ENCODE measurements around the gene AMOTL2.

Gene AMOTL2

GRCh38 chr3:134374105-134374790 is at the start of gene AMOTL2:
Gene AMOTL2 (minus strand): TSS chr3:134374447. CDS start chr3:134371433, 3,014 bp downstream.
- DNase-seq: no peak

- DNase-seq: no peak
Observed at GRCh38 chr3:134423153-134423552, 48.9 kb upstream of the AMOTL2 start.

GRCh38 chr3:134419960-134420321 is 45.7 kb upstream of the AMOTL2 start:
- no peak for DNase-seq

GRCh38 chr3:134419214-134419959 is 45.1 kb upstream of the AMOTL2 start:
- no peak for DNase-seq

- no peak for DNase-seq
Observed at GRCh38 chr3:134409041-134409440, 34.8 kb upstream of the AMOTL2 start.

- no peak for DNase-seq
Observed at GRCh38 chr3:134407239-134407625, 33.0 kb upstream of the AMOTL2 start.

- no peak for DNase-seq
Observed at GRCh38 chr3:134406331-134407238, 32.3 kb upstream of the AMOTL2 start.

GRCh38 chr3:134404366-134404885 is 30.2 kb upstream of the AMOTL2 start:
- DNase-seq: no peak

- DNase-seq: no peak
Observed at GRCh38 chr3:134397755-134398154, 23.5 kb upstream of the AMOTL2 start.

GRCh38 chr3:134395103-134395502 is 20.9 kb upstream of the AMOTL2 start:
- no peak for DNase-seq

GRCh38 chr3:134394380-134394779 is 20.1 kb upstream of the AMOTL2 start:
- DNase-seq: no peak

GRCh38 chr3:134393074-134393473 is 18.8 kb upstream of the AMOTL2 start:
- DNase-seq: no peak

GRCh38 chr3:134392336-134392983 is 18.2 kb upstream of the AMOTL2 start:
- no peak for DNase-seq

- DNase-seq: no peak
Observed at GRCh38 chr3:134389865-134390264, 15.6 kb upstream of the AMOTL2 start.

GRCh38 chr3:134388788-134389485 is 14.7 kb upstream of the AMOTL2 start:
- no peak for DNase-seq

- no peak for DNase-seq
Observed at GRCh38 chr3:134388292-134388691, 14.0 kb upstream of the AMOTL2 start.

GRCh38 chr3:134387293-134387692 is 13.0 kb upstream of the AMOTL2 start:
- DNase-seq: no peak

- no peak for DNase-seq
Observed at GRCh38 chr3:134384963-134385362, 10.7 kb upstream of the AMOTL2 start.

- DNase-seq: no peak
Observed at GRCh38 chr3:134381831-134382442, 7.7 kb upstream of the AMOTL2 start.

- no peak for DNase-seq
Observed at GRCh38 chr3:134381076-134381475, 6.8 kb upstream of the AMOTL2 start.

- no peak for DNase-seq
Observed at GRCh38 chr3:134380249-134380648, 6.0 kb upstream of the AMOTL2 start.

- no peak for DNase-seq
Observed at GRCh38 chr3:134378818-134379217, 4.6 kb upstream of the AMOTL2 start.

All from activated CD4-positive, alpha-beta T cell treated with anti-CD3 and anti-CD28 coated beads, Interleukin-2, amount 50 U/mL, for 4 hours (primary cell).